ENCODE measurements around the gene FOXL1. TPM values are rescaled to one million over a fixed set of nuclear protein-coding genes. Genes with fewer than 3 reads are reported as not detected.
A peak's percentile ranks its signal among the peaks of the same experiment; 100 is the strongest.

Gene FOXL1
- polyA plus RNA-seq, 4 donors: 15.5 to 21.5 (median 19.1) TPM

- DNase-seq (ENCODE audit: low read depth in 4 of 4, low spot score in 3 of 4): no peak
Measured at GRCh38 chr16:86547286-86547685, 31.1 kb upstream of the FOXL1 start.

GRCh38 chr16:86549076-86549892 is 29.1 kb upstream of the FOXL1 start:
- no peak for DNase-seq (ENCODE audit: low read depth in 4 of 4, low spot score in 3 of 4)

GRCh38 chr16:86549893-86550190 is 28.5 kb upstream of the FOXL1 start:
- DNase-seq (ENCODE audit: low read depth in 4 of 4, low spot score in 3 of 4): no peak

GRCh38 chr16:86550281-86550680 is 28.1 kb upstream of the FOXL1 start:
- no peak for DNase-seq (ENCODE audit: low read depth in 4 of 4, low spot score in 3 of 4)

- no peak for DNase-seq (ENCODE audit: low read depth in 4 of 4, low spot score in 3 of 4)
Measured at GRCh38 chr16:86553356-86553755, 25.0 kb upstream of the FOXL1 start.

- no peak for DNase-seq (ENCODE audit: low read depth in 4 of 4, low spot score in 3 of 4)
Measured at GRCh38 chr16:86554599-86554916, 23.8 kb upstream of the FOXL1 start.

- DNase-seq (ENCODE audit: low read depth in 4 of 4, low spot score in 3 of 4): peak; percentile 85 to 91 (median 90)
Measured at GRCh38 chr16:86554917-86555703, 23.2 kb upstream of the FOXL1 start, which contains the start of gene MTHFSD. TSS of gene MTHFSD (minus strand) at chr16:86555235. CDS start at chr16:86555184, 51 bp downstream.

GRCh38 chr16:86555704-86556075 is 22.7 kb upstream of the FOXL1 start:
- DNase-seq (ENCODE audit: low read depth in 4 of 4, low spot score in 3 of 4): no peak

GRCh38 chr16:86556576-86556975 is 21.8 kb upstream of the FOXL1 start:
- no peak for DNase-seq (ENCODE audit: low read depth in 4 of 4, low spot score in 3 of 4)

GRCh38 chr16:86557587-86557986 is 20.8 kb upstream of the FOXL1 start:
- no peak for DNase-seq (ENCODE audit: low read depth in 4 of 4, low spot score in 3 of 4)

GRCh38 chr16:86558355-86559193 is 19.8 kb upstream of the FOXL1 start:
- DNase-seq (ENCODE audit: low read depth in 4 of 4, low spot score in 3 of 4): no peak

GRCh38 chr16:86559802-86560305 is 18.5 kb upstream of the FOXL1 start:
- DNase-seq (ENCODE audit: low read depth in 4 of 4, low spot score in 3 of 4): no peak

GRCh38 chr16:86562356-86562755 is 16.0 kb upstream of the FOXL1 start:
- DNase-seq (ENCODE audit: low read depth in 4 of 4, low spot score in 3 of 4): no peak

GRCh38 chr16:86563469-86564345 is 14.6 kb upstream of the FOXL1 start:
- peak; percentile 86 to 92 (median 89) for DNase-seq (ENCODE audit: low read depth in 4 of 4, low spot score in 3 of 4)

- no peak for DNase-seq (ENCODE audit: low read depth in 4 of 4, low spot score in 3 of 4)
Measured at GRCh38 chr16:86565181-86565631, 13.1 kb upstream of the FOXL1 start.

GRCh38 chr16:86565644-86566511 is 12.5 kb upstream of the FOXL1 start:
- DNase-seq (ENCODE audit: low read depth in 4 of 4, low spot score in 3 of 4): no peak

GRCh38 chr16:86566601-86566965 is 11.8 kb upstream of the FOXL1 start, which contains the start of gene FOXC2:
TSS of gene FOXC2 (plus strand) at chr16:86566829. CDS start at chr16:86567336, 507 bp downstream.
- DNase-seq (ENCODE audit: low read depth in 4 of 4, low spot score in 3 of 4): peak in 3 of 4 donors; percentile 91 to 95 (median 94)

GRCh38 chr16:86566966-86567700 is 11.2 kb upstream of the FOXL1 start:
- no peak for DNase-seq (ENCODE audit: low read depth in 4 of 4, low spot score in 3 of 4)

All from right renal pelvis (tissue), 4 donors.